IMR-90 (cell line): Measurements from ENCODE around the gene DOK1. TPM values are rescaled to one million over a fixed set of nuclear protein-coding genes. Genes with fewer than 3 reads are reported as not detected.
A peak's percentile ranks its signal among the peaks of the same experiment; 100 is the strongest.

Experiments
- ATAC-seq: fragments of 200-7000 bp; cut with Tn5 transposase; 2 replicates; pipeline ENCODE4 v1.9.1; 2020; ENCODE audit warnings: low read depth, mild to moderate bottlenecking, moderate library complexity
- BruUV-seq: library from RNA; stranded (reverse); fragments of 400-500 nt; replicated peaks from 2 replicates; lab custom pipeline; 2021; lab: Mats Ljungman, UMichigan
- CTCF ChIA-PET: fragments of 300-600 bp; formaldehyde crosslinking; extraction: SDS; loops from one replicate; lab custom pipeline; 2021; ENCODE audit warnings: antibody characterized with exemption; lab: Yijun Ruan, JAX
- POLR2A ChIA-PET: fragments of 300-600 bp; sonication (Branson Sonifier 250); formaldehyde crosslinking; loops from one replicate; lab custom pipeline; 2022; ENCODE audit warnings: antibody characterized with exemption; ENCODE audit not compliant: unreplicated experiment; lab: Charles Lee
- DNase-seq: peaks from one replicate; pipeline ENCODE4 v3.0.0; 2013
- H2AFZ ChIP-seq: replicated peaks from 2 replicates; pipeline ENCODE3; 2013; ENCODE audit warnings: low read length, mild to moderate bottlenecking; ENCODE audit not compliant: poor library complexity
- H2AK5ac ChIP-seq: 2 replicates; pipeline ENCODE4 v1.6.1; 2013; ENCODE audit warnings: low read depth, low read length, inconsistent platforms
- H2AK9ac ChIP-seq: replicated peaks from 2 replicates; pipeline ENCODE3; 2013; ENCODE audit warnings: mild to moderate bottlenecking, low read depth, low read length, moderate library complexity; ENCODE audit not compliant: poor library complexity
- H2BK120ac ChIP-seq: 2 replicates; pipeline ENCODE4 v1.6.1; 2013; ENCODE audit warnings: low read depth, low read length, inconsistent platforms
- H2BK15ac ChIP-seq: 3 replicates; pipeline ENCODE4 v1.6.1; 2013; ENCODE audit warnings: low read depth, low read length, inconsistent platforms
- H2BK20ac ChIP-seq: 2 replicates; pipeline ENCODE4 v1.6.1; 2013; ENCODE audit warnings: low read depth, mild to moderate bottlenecking, inconsistent platforms, low read length, moderate library complexity
- H2BK5ac ChIP-seq: 2 replicates; pipeline ENCODE4 v1.6.1; 2013; ENCODE audit warnings: mild to moderate bottlenecking, low read depth, low read length, inconsistent platforms; ENCODE audit not compliant: poor library complexity, severe bottlenecking
- H3K14ac ChIP-seq: replicated peaks from 2 replicates; pipeline ENCODE4 v1.6.1; 2013; ENCODE audit warnings: low read depth, low read length, inconsistent platforms
- H3K18ac ChIP-seq: 2 replicates; pipeline ENCODE4 v1.6.1; 2013; ENCODE audit warnings: low read depth, low read length, control low read depth
- H3K23ac ChIP-seq: 2 replicates; pipeline ENCODE4 v1.6.1; 2013; ENCODE audit warnings: low read depth, low read length, inconsistent platforms
- H3K27ac ChIP-seq: 2 replicates; pipeline ENCODE4 v1.5.1; 2013; ENCODE audit warnings: mild to moderate bottlenecking, control low read depth, low read length; ENCODE audit not compliant: insufficient read depth
- H3K27me3 ChIP-seq: 2 replicates; pipeline ENCODE4 v1.6.1; 2013; ENCODE audit warnings: low read length; ENCODE audit not compliant: control insufficient read depth, insufficient read depth
- H3K36me3 ChIP-seq: 2 replicates; pipeline ENCODE4 v1.6.1; 2013; ENCODE audit warnings: low read length, mixed read lengths; ENCODE audit not compliant: control insufficient read depth, insufficient read depth
- H3K4ac ChIP-seq: 2 replicates; pipeline ENCODE4 v1.6.1; 2013; ENCODE audit warnings: low read depth, low read length, inconsistent platforms
- H3K4me1 ChIP-seq: 2 replicates; pipeline ENCODE4 v1.6.1; 2013; ENCODE audit warnings: low read length, mixed read lengths; ENCODE audit not compliant: control insufficient read depth, insufficient read depth
- H3K4me2 ChIP-seq: 2 replicates; pipeline ENCODE4 v1.6.1; 2013; ENCODE audit warnings: low read depth, mild to moderate bottlenecking, control low read depth, low read length, moderate library complexity
- H3K4me3 ChIP-seq: 2 replicates; pipeline ENCODE4 v1.5.1; 2013; ENCODE audit warnings: low read depth, mild to moderate bottlenecking, control low read depth, low read length, moderate library complexity; ENCODE audit not compliant: insufficient read depth
- H3K56ac ChIP-seq: 2 replicates; pipeline ENCODE4 v1.6.1; 2013; ENCODE audit warnings: low read length, inconsistent platforms; ENCODE audit not compliant: insufficient read depth; ENCODE audit errors: extremely low read depth
- H3K79me1 ChIP-seq, 2 experiments: 2 replicates each; pipeline ENCODE4 v1.6.1; 2013; ENCODE audit warnings: low read length in 2 of 2, inconsistent platforms in 1 of 2, low read depth in 1 of 2
- H3K9ac ChIP-seq: 2 replicates; pipeline ENCODE4 v1.6.1; 2013; ENCODE audit warnings: low read depth, low read length, control low read depth
- H3K9me1 ChIP-seq: 2 replicates; pipeline ENCODE4 v1.6.1; 2013; ENCODE audit warnings: low read length, inconsistent platforms; ENCODE audit not compliant: insufficient read depth
- H3K9me3 ChIP-seq: 2 replicates; pipeline ENCODE4 v1.6.1; 2013; ENCODE audit warnings: low read length; ENCODE audit not compliant: control insufficient read depth, insufficient read depth
- H4K20me1 ChIP-seq: 2 replicates; pipeline ENCODE4 v1.6.1; 2013; ENCODE audit warnings: low read length, inconsistent platforms; ENCODE audit not compliant: insufficient read depth
- H4K5ac ChIP-seq: 2 replicates; pipeline ENCODE4 v1.6.1; 2013; ENCODE audit warnings: mild to moderate bottlenecking, low read depth, low read length, control low read depth
- H4K8ac ChIP-seq, 2 experiments: 2 replicates each; pipeline ENCODE4 v1.6.1; 2013; ENCODE audit warnings: low read depth in 2 of 2, low read length in 2 of 2, control low read depth in 1 of 2, inconsistent platforms in 1 of 2
- H4K91ac ChIP-seq: 2 replicates; pipeline ENCODE4 v1.6.1; 2013; ENCODE audit warnings: low read depth, low read length, inconsistent platforms; ENCODE audit not compliant: insufficient read depth
- BHLHE40 ChIP-seq: fragments of 150-350 bp; IDR thresholded peaks from 2 replicates; pipeline ENCODE4 v1.6.1; 2016; ENCODE audit warnings: mild to moderate bottlenecking, low read depth, low read length
- CEBPB ChIP-seq: IDR thresholded peaks from 2 replicates; pipeline ENCODE4 v1.6.1; 2012; ENCODE audit warnings: low read depth, low read length, improper control_type of control experiment
- CHD1 ChIP-seq: IDR thresholded peaks from 2 replicates; pipeline ENCODE4 v1.6.1; 2012; ENCODE audit warnings: low read depth, low read length, improper control_type of control experiment
- FOS ChIP-seq: fragments of 150-350 bp; IDR thresholded peaks from 2 replicates; pipeline ENCODE4 v1.6.1; 2016; ENCODE audit warnings: low read depth, low read length
- MAFK ChIP-seq: IDR thresholded peaks from 2 replicates; pipeline ENCODE4 v1.6.1; 2012; ENCODE audit warnings: low read depth, low read length, improper control_type of control experiment
- MAZ ChIP-seq: IDR thresholded peaks from 2 replicates; pipeline ENCODE4 v1.6.1; 2012; ENCODE audit warnings: low read depth, mild to moderate bottlenecking, low read length, improper control_type of control experiment, moderate library complexity, borderline replicate concordance
- MXI1 ChIP-seq: IDR thresholded peaks from 2 replicates; pipeline ENCODE4 v1.6.1; 2012; ENCODE audit warnings: low read depth, mild to moderate bottlenecking, low read length, moderate library complexity, borderline replicate concordance
- NFE2L2 ChIP-seq: fragments of 150-350 bp; IDR thresholded peaks from 2 replicates; pipeline ENCODE4 v1.6.1; 2016; ENCODE audit warnings: low read depth, mild to moderate bottlenecking, low read length
- POLR2A ChIP-seq: IDR thresholded peaks from 2 replicates; pipeline ENCODE4 v1.6.1; 2012; ENCODE audit warnings: mild to moderate bottlenecking, low read depth, low read length
- RCOR1 ChIP-seq: IDR thresholded peaks from 2 replicates; pipeline ENCODE4 v1.6.1; 2012; ENCODE audit warnings: mild to moderate bottlenecking, low read length, improper control_type of control experiment; ENCODE audit not compliant: insufficient replicate concordance
- RFX5 ChIP-seq: IDR thresholded peaks from 2 replicates; pipeline ENCODE4 v1.8.0; 2012; ENCODE audit warnings: low read depth, mild to moderate bottlenecking, low read length, moderate library complexity
- SMC3 ChIP-seq: fragments of 150-350 bp; IDR thresholded peaks from 2 replicates; pipeline ENCODE4 v1.6.1; 2016; ENCODE audit warnings: low read depth, mild to moderate bottlenecking, antibody characterized with exemption, low read length, moderate library complexity
- WGBS, 2 experiments: methylation state at CpG; one replicate each; pipeline versions ENCODE4 v1.1.5 to v1.1.7; 2013; ENCODE audit warnings: missing lambda C conversion rate in 2 of 2; ENCODE audit not compliant: insufficient read length in 1 of 2; ENCODE audit errors: extremely low coverage in 2 of 2; 5-methylcytosine and 5-hydroxymethylcytosine counted together
- dilution Hi-C: fragments of 300-500 bp; cut with HindIII; formaldehyde crosslinking; loops from one replicate; pipeline ENCODE4 v1.14.3; 2018; ENCODE audit warnings: low sequenced_read_pairs; ENCODE audit not compliant: unreplicated experiment
- in situ Hi-C: fragments of 300-500 bp; cut with MboI; formaldehyde crosslinking; loops from 3 replicates; pipeline ENCODE4 v1.14.3; 2019; ENCODE audit warnings: low sequenced_read_pairs, inconsistent platforms, mixed read lengths
- intact Hi-C: fragments of 100-400 bp; cut with micrococcal nuclease; formaldehyde crosslinking; loops from 2 replicates; pipeline ENCODE4 v1.10.0; 2022
- polyA plus RNA-seq, 3 experiments: library from polyadenylated mRNA; depleted of rRNA; stranded (reverse); fragments of >200 nt; gene quantifications; 2 replicates each; pipeline ENCODE4 v1.2.3, GENCODE V29; 2012; ENCODE audit warnings: low replicate concordance in 1 of 3
- total RNA-seq: library from RNA; depleted of rRNA; stranded (reverse); fragments of >200 nt; gene quantifications from 2 replicates; pipeline ENCODE4 v1.2.3, GENCODE V29; 2012
- TF ChIP-seq, protein P1 (sequence below): fragments of 150-350 bp; IDR thresholded peaks from 2 replicates; pipeline ENCODE4 v1.6.1; 2017; ENCODE audit warnings: mild to moderate bottlenecking, antibody characterized with exemption, low read length, low read depth
- TF ChIP-seq, protein P2 (sequence below): fragments of 150-350 bp; IDR thresholded peaks from 2 replicates; pipeline ENCODE4 v1.6.1; 2016; ENCODE audit warnings: low read depth, mild to moderate bottlenecking, low read length, moderate library complexity, borderline replicate concordance
- TF ChIP-seq, protein P3 (sequence below): conservative IDR thresholded peaks from 2 replicates; pipeline ENCODE4 v1.5.1; 2012; ENCODE audit warnings: mild to moderate bottlenecking, low read depth, low read length, improper control_type of control experiment

DOK1 gene
- total and polyA plus RNA-seq, 2 of the 4 experiments (the other 2 are of a cell fraction): 15.4 to 17.6 TPM

DNA sequence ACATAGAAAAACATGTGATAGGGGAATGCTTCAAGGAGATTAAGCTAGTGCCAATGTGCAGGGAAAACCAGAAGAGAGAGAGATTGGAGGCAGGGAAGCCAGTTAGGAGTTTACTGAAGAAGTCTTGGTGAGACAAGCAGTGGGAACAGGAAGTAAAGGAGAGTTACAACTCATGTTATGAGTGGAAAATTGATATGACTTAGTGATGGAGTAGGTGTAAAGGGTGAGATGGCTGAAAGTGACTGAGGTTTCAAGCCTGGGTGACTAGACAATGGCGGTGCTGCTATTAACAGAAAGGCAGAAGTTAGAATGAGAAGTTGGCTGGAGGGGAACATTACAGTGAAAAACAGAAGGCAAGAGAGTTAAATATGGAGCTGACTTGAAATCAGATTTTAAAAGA, 16.5 kb downstream of the DOK1 start:
- Histone ChIP-seq H3K9me3 (no peaks in the 10 kb centered on the region), H2AFZ (no peak overlapping the region), H3K36me3 (no peaks in the 10 kb centered on the region), H4K8ac (peak overlapping the region in 1 of 2 experiments; percentile 49; a peak in 2 of 4 replicates), H3K14ac (no peak overlapping the region; the same call in 1 of the 2 replicates), H4K91ac (0 out of 2 replicates have a peak overlapping the region, but pooled peaks have one; percentile 2), H4K20me1 (no peaks in the 10 kb centered on the region), H3K18ac (peak overlapping the region; percentile 7; the same call in 1 of the 2 replicates), H2AK5ac (peak overlapping the region; percentile 40), H3K9ac (no peak overlapping the region), H3K56ac (no peak overlapping the region), H2AK9ac (no peak overlapping the region), H2BK5ac (peak overlapping the region; percentile 19), H3K4me2 (no peak overlapping the region), H2BK15ac (peak overlapping the region; percentile 87; the same call in 2 of the 3 replicates), H3K79me1 (no peaks in the 10 kb centered on the region), H3K9me1 (peaks cover 15% of the 10 kb centered on the region), H3K23ac (no peak overlapping the region), H3K4me1 (peaks cover 16% of the 10 kb centered on the region), H3K27ac (no peak overlapping the region), H3K4me3 (no peak overlapping the region), H2BK20ac (no peak overlapping the region), H4K5ac (peak overlapping the region; percentile 42; the same call in 1 of the 2 replicates), H3K27me3 (no peaks in the 10 kb centered on the region), H3K4ac (peak overlapping the region; percentile 32; the same call in 1 of the 2 replicates), H2BK120ac (0 out of 2 replicates have a peak overlapping the region, but pooled peaks have one; percentile 47)
- TF ChIP-seq, protein P1, sequence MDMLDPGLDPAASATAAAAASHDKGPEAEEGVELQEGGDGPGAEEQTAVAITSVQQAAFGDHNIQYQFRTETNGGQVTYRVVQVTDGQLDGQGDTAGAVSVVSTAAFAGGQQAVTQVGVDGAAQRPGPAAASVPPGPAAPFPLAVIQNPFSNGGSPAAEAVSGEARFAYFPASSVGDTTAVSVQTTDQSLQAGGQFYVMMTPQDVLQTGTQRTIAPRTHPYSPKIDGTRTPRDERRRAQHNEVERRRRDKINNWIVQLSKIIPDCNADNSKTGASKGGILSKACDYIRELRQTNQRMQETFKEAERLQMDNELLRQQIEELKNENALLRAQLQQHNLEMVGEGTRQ: no peak
- TF ChIP-seq POLR2A (no peak), CEBPB (no peak), RCOR1 (no peak), SMC3 (no peak), CHD1 (no peak), FOS (no peak), MAZ (no peak), MAFK (no peak), NFE2L2 (no peak), BHLHE40 (no peak), RFX5 (no peak), MXI1 (no peak)
- TF ChIP-seq, protein P2, sequence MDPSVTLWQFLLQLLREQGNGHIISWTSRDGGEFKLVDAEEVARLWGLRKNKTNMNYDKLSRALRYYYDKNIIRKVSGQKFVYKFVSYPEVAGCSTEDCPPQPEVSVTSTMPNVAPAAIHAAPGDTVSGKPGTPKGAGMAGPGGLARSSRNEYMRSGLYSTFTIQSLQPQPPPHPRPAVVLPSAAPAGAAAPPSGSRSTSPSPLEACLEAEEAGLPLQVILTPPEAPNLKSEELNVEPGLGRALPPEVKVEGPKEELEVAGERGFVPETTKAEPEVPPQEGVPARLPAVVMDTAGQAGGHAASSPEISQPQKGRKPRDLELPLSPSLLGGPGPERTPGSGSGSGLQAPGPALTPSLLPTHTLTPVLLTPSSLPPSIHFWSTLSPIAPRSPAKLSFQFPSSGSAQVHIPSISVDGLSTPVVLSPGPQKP: no peak
- TF ChIP-seq, protein P3, sequence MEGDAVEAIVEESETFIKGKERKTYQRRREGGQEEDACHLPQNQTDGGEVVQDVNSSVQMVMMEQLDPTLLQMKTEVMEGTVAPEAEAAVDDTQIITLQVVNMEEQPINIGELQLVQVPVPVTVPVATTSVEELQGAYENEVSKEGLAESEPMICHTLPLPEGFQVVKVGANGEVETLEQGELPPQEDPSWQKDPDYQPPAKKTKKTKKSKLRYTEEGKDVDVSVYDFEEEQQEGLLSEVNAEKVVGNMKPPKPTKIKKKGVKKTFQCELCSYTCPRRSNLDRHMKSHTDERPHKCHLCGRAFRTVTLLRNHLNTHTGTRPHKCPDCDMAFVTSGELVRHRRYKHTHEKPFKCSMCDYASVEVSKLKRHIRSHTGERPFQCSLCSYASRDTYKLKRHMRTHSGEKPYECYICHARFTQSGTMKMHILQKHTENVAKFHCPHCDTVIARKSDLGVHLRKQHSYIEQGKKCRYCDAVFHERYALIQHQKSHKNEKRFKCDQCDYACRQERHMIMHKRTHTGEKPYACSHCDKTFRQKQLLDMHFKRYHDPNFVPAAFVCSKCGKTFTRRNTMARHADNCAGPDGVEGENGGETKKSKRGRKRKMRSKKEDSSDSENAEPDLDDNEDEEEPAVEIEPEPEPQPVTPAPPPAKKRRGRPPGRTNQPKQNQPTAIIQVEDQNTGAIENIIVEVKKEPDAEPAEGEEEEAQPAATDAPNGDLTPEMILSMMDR: no peak
- BruUV-seq: no TSS peak
- no peak for DNase-seq
- WGBS, 2 experiments: 78% methylated on average over 1 of the region's 1 CpG; no CpG with 5 or more reads in 1 of the 2 experiments
- ChIA-PET CTCF (no interaction called here), POLR2A (no interaction called here)
- in situ Hi-C loops (no loop called here), dilution Hi-C loops (no loop called here), intact Hi-C loops (no loop called here)
- ATAC-seq: no peak
